IMR-90 (cell line): ENCODE results near the gene ANKRD13B. TPM values are rescaled to one million over a fixed set of nuclear protein-coding genes. Genes with fewer than 3 reads are reported as not detected.

ENCODE experiments used
- ATAC-seq: fragments of 200-7000 bp; cut with Tn5 transposase; 2 replicates; pipeline ENCODE4 v1.9.1; 2020; ENCODE audit warnings: low read depth, mild to moderate bottlenecking, moderate library complexity
- BruUV-seq: library from RNA; stranded (reverse); fragments of 400-500 nt; replicated peaks from 2 replicates; lab custom pipeline; 2021; lab: Mats Ljungman, UMichigan
- CTCF ChIA-PET: fragments of 300-600 bp; formaldehyde crosslinking; extraction: SDS; loops from one replicate; lab custom pipeline; 2021; ENCODE audit warnings: antibody characterized with exemption; lab: Yijun Ruan, JAX
- POLR2A ChIA-PET: fragments of 300-600 bp; sonication (Branson Sonifier 250); formaldehyde crosslinking; loops from one replicate; lab custom pipeline; 2022; ENCODE audit warnings: antibody characterized with exemption; ENCODE audit not compliant: unreplicated experiment; lab: Charles Lee
- DNase-seq: peaks from one replicate; pipeline ENCODE4 v3.0.0; 2013
- H2AFZ ChIP-seq: replicated peaks from 2 replicates; pipeline ENCODE3; 2013; ENCODE audit warnings: low read length, mild to moderate bottlenecking; ENCODE audit not compliant: poor library complexity
- H2AK5ac ChIP-seq: 2 replicates; pipeline ENCODE4 v1.6.1; 2013; ENCODE audit warnings: low read depth, low read length, inconsistent platforms
- H2AK9ac ChIP-seq: replicated peaks from 2 replicates; pipeline ENCODE3; 2013; ENCODE audit warnings: mild to moderate bottlenecking, low read depth, low read length, moderate library complexity; ENCODE audit not compliant: poor library complexity
- H2BK120ac ChIP-seq: 2 replicates; pipeline ENCODE4 v1.6.1; 2013; ENCODE audit warnings: low read depth, low read length, inconsistent platforms
- H2BK15ac ChIP-seq: 3 replicates; pipeline ENCODE4 v1.6.1; 2013; ENCODE audit warnings: low read depth, low read length, inconsistent platforms
- H2BK20ac ChIP-seq: 2 replicates; pipeline ENCODE4 v1.6.1; 2013; ENCODE audit warnings: low read depth, mild to moderate bottlenecking, inconsistent platforms, low read length, moderate library complexity
- H2BK5ac ChIP-seq: 2 replicates; pipeline ENCODE4 v1.6.1; 2013; ENCODE audit warnings: mild to moderate bottlenecking, low read depth, low read length, inconsistent platforms; ENCODE audit not compliant: poor library complexity, severe bottlenecking
- H3K14ac ChIP-seq: replicated peaks from 2 replicates; pipeline ENCODE4 v1.6.1; 2013; ENCODE audit warnings: low read depth, low read length, inconsistent platforms
- H3K18ac ChIP-seq: 2 replicates; pipeline ENCODE4 v1.6.1; 2013; ENCODE audit warnings: low read depth, low read length, control low read depth
- H3K23ac ChIP-seq: 2 replicates; pipeline ENCODE4 v1.6.1; 2013; ENCODE audit warnings: low read depth, low read length, inconsistent platforms
- H3K27ac ChIP-seq: 2 replicates; pipeline ENCODE4 v1.5.1; 2013; ENCODE audit warnings: mild to moderate bottlenecking, control low read depth, low read length; ENCODE audit not compliant: insufficient read depth
- H3K27me3 ChIP-seq: 2 replicates; pipeline ENCODE4 v1.6.1; 2013; ENCODE audit warnings: low read length; ENCODE audit not compliant: control insufficient read depth, insufficient read depth
- H3K36me3 ChIP-seq: 2 replicates; pipeline ENCODE4 v1.6.1; 2013; ENCODE audit warnings: low read length, mixed read lengths; ENCODE audit not compliant: control insufficient read depth, insufficient read depth
- H3K4ac ChIP-seq: 2 replicates; pipeline ENCODE4 v1.6.1; 2013; ENCODE audit warnings: low read depth, low read length, inconsistent platforms
- H3K4me1 ChIP-seq: 2 replicates; pipeline ENCODE4 v1.6.1; 2013; ENCODE audit warnings: low read length, mixed read lengths; ENCODE audit not compliant: control insufficient read depth, insufficient read depth
- H3K4me2 ChIP-seq: 2 replicates; pipeline ENCODE4 v1.6.1; 2013; ENCODE audit warnings: low read depth, mild to moderate bottlenecking, control low read depth, low read length, moderate library complexity
- H3K4me3 ChIP-seq: 2 replicates; pipeline ENCODE4 v1.5.1; 2013; ENCODE audit warnings: low read depth, mild to moderate bottlenecking, control low read depth, low read length, moderate library complexity; ENCODE audit not compliant: insufficient read depth
- H3K56ac ChIP-seq: 2 replicates; pipeline ENCODE4 v1.6.1; 2013; ENCODE audit warnings: low read length, inconsistent platforms; ENCODE audit not compliant: insufficient read depth; ENCODE audit errors: extremely low read depth
- H3K79me1 ChIP-seq, 2 experiments: 2 replicates each; pipeline ENCODE4 v1.6.1; 2013; ENCODE audit warnings: low read length in 2 of 2, inconsistent platforms in 1 of 2, low read depth in 1 of 2
- H3K9ac ChIP-seq: 2 replicates; pipeline ENCODE4 v1.6.1; 2013; ENCODE audit warnings: low read depth, low read length, control low read depth
- H3K9me1 ChIP-seq: 2 replicates; pipeline ENCODE4 v1.6.1; 2013; ENCODE audit warnings: low read length, inconsistent platforms; ENCODE audit not compliant: insufficient read depth
- H3K9me3 ChIP-seq: 2 replicates; pipeline ENCODE4 v1.6.1; 2013; ENCODE audit warnings: low read length; ENCODE audit not compliant: control insufficient read depth, insufficient read depth
- H4K20me1 ChIP-seq: 2 replicates; pipeline ENCODE4 v1.6.1; 2013; ENCODE audit warnings: low read length, inconsistent platforms; ENCODE audit not compliant: insufficient read depth
- H4K5ac ChIP-seq: 2 replicates; pipeline ENCODE4 v1.6.1; 2013; ENCODE audit warnings: mild to moderate bottlenecking, low read depth, low read length, control low read depth
- H4K8ac ChIP-seq, 2 experiments: 2 replicates each; pipeline ENCODE4 v1.6.1; 2013; ENCODE audit warnings: low read depth in 2 of 2, low read length in 2 of 2, control low read depth in 1 of 2, inconsistent platforms in 1 of 2
- H4K91ac ChIP-seq: 2 replicates; pipeline ENCODE4 v1.6.1; 2013; ENCODE audit warnings: low read depth, low read length, inconsistent platforms; ENCODE audit not compliant: insufficient read depth
- CHD1 ChIP-seq: IDR thresholded peaks from 2 replicates; pipeline ENCODE4 v1.6.1; 2012; ENCODE audit warnings: low read depth, low read length, improper control_type of control experiment
- ELK1 ChIP-seq: fragments of 150-350 bp; IDR thresholded peaks from 2 replicates; pipeline ENCODE4 v1.6.1; 2016; ENCODE audit warnings: low read depth, mild to moderate bottlenecking, low read length, moderate library complexity, borderline replicate concordance
- FOS ChIP-seq: fragments of 150-350 bp; IDR thresholded peaks from 2 replicates; pipeline ENCODE4 v1.6.1; 2016; ENCODE audit warnings: low read depth, low read length
- MAFK ChIP-seq: IDR thresholded peaks from 2 replicates; pipeline ENCODE4 v1.6.1; 2012; ENCODE audit warnings: low read depth, low read length, improper control_type of control experiment
- MAZ ChIP-seq: IDR thresholded peaks from 2 replicates; pipeline ENCODE4 v1.6.1; 2012; ENCODE audit warnings: low read depth, mild to moderate bottlenecking, low read length, improper control_type of control experiment, moderate library complexity, borderline replicate concordance
- MXI1 ChIP-seq: IDR thresholded peaks from 2 replicates; pipeline ENCODE4 v1.6.1; 2012; ENCODE audit warnings: low read depth, mild to moderate bottlenecking, low read length, moderate library complexity, borderline replicate concordance
- RAD21 ChIP-seq: IDR thresholded peaks from 2 replicates; pipeline ENCODE4 v1.6.1; 2012; ENCODE audit warnings: low read length, improper control_type of control experiment
- RCOR1 ChIP-seq: IDR thresholded peaks from 2 replicates; pipeline ENCODE4 v1.6.1; 2012; ENCODE audit warnings: mild to moderate bottlenecking, low read length, improper control_type of control experiment; ENCODE audit not compliant: insufficient replicate concordance
- SMC3 ChIP-seq: fragments of 150-350 bp; IDR thresholded peaks from 2 replicates; pipeline ENCODE4 v1.6.1; 2016; ENCODE audit warnings: low read depth, mild to moderate bottlenecking, antibody characterized with exemption, low read length, moderate library complexity
- WGBS, 2 experiments: methylation state at CpG; one replicate each; pipeline versions ENCODE4 v1.1.5 to v1.1.7; 2013; ENCODE audit warnings: missing lambda C conversion rate in 2 of 2; ENCODE audit not compliant: insufficient read length in 1 of 2; ENCODE audit errors: extremely low coverage in 2 of 2; 5-methylcytosine and 5-hydroxymethylcytosine counted together
- dilution Hi-C: fragments of 300-500 bp; cut with HindIII; formaldehyde crosslinking; loops from one replicate; pipeline ENCODE4 v1.14.3; 2018; ENCODE audit warnings: low sequenced_read_pairs; ENCODE audit not compliant: unreplicated experiment
- in situ Hi-C: fragments of 300-500 bp; cut with MboI; formaldehyde crosslinking; loops from 3 replicates; pipeline ENCODE4 v1.14.3; 2019; ENCODE audit warnings: low sequenced_read_pairs, inconsistent platforms, mixed read lengths
- intact Hi-C: fragments of 100-400 bp; cut with micrococcal nuclease; formaldehyde crosslinking; loops from 2 replicates; pipeline ENCODE4 v1.10.0; 2022
- polyA plus RNA-seq, 3 experiments: library from polyadenylated mRNA; depleted of rRNA; stranded (reverse); fragments of >200 nt; gene quantifications; 2 replicates each; pipeline ENCODE4 v1.2.3, GENCODE V29; 2012; ENCODE audit warnings: low replicate concordance in 1 of 3
- total RNA-seq: library from RNA; depleted of rRNA; stranded (reverse); fragments of >200 nt; gene quantifications from 2 replicates; pipeline ENCODE4 v1.2.3, GENCODE V29; 2012

The ANKRD13B gene
- total and polyA plus RNA-seq, 2 of the 4 experiments (the other 2 are of a cell fraction) = 0.90 to 4.0 TPM

GRCh38 chr17:29571883-29572681 is 20.9 kb upstream of the ANKRD13B start (continued):
- no peak for TF ChIP-seq MAFK

GRCh38 chr17:29572691-29573557 is 20.0 kb upstream of the ANKRD13B start:
- no peak overlapping the region; the same call in 2 of the 3 replicates for H2BK15ac ChIP-seq
- no peak overlapping the region for H3K4me3 ChIP-seq
- peaks cover 51% of the 10 kb centered on the region for H3K36me3 ChIP-seq
- no peak overlapping the region for H3K23ac ChIP-seq
- H3K4ac ChIP-seq = peak overlapping the region; percentile 60
- no peaks in the 10 kb centered on the region; the same call in 1 of the 2 replicates for H3K9me1 ChIP-seq
- H4K8ac ChIP-seq = peak overlapping the region; percentile 57 to 83; a peak in 3 of 4 replicates
- H3K14ac ChIP-seq = no peak overlapping the region
- BruUV-seq = no TSS peak
- DNase-seq = peak; percentile 56
- peak overlapping the region; percentile 18 for H2BK5ac ChIP-seq
- 0 out of 2 replicates have a peak overlapping the region, but pooled peaks have one; percentile 35 for H4K5ac ChIP-seq
- H3K27me3 ChIP-seq = no peaks in the 10 kb centered on the region
- no peak overlapping the region for H3K9ac ChIP-seq
- H4K20me1 ChIP-seq = no peaks in the 10 kb centered on the region
- peaks cover 3 to 36% of the 10 kb centered on the region in 2 experiments for H3K79me1 ChIP-seq
- ATAC-seq = peak; percentile 28
- in situ Hi-C loops (no loop called here), intact Hi-C loops (loop anchor here (1.0 kb wide), 1 partner anchor 203 kb away; no protein-coding TSS in a partner anchor), dilution Hi-C loops (no loop called here)
- peaks cover 11% of the 10 kb centered on the region for H3K4me1 ChIP-seq
- no peaks in the 10 kb centered on the region for H3K9me3 ChIP-seq
- no peak overlapping the region for H3K56ac ChIP-seq
- H2AK5ac ChIP-seq = peak overlapping the region; percentile 93
- peak overlapping the region; percentile 33; the same call in 1 of the 2 replicates for H4K91ac ChIP-seq
- H3K27ac ChIP-seq = no peak overlapping the region; the same call in 1 of the 2 replicates
- peak overlapping the region; percentile 93 for H2AK9ac ChIP-seq
- no peak overlapping the region for H2BK20ac ChIP-seq
- H2BK120ac ChIP-seq = no peak overlapping the region
- H3K18ac ChIP-seq = no peak overlapping the region; the same call in 1 of the 2 replicates
- 8% methylated on average over 21 of the region's 62 CpGs; no CpG with 5 or more reads in 1 of the 2 experiments for WGBS, 2 experiments
- H2AFZ ChIP-seq = peak overlapping the region; percentile 87
- 0 out of 2 replicates have a peak overlapping the region, but pooled peaks have one; percentile 4 for H3K4me2 ChIP-seq
- POLR2A ChIA-PET = interaction anchor here (0.6 kb wide), 1 partner anchor 18 kb away, joined by 3 read pairs; no protein-coding TSS in a partner anchor
- CTCF ChIA-PET = interaction anchor here (1.3 to 2.4 kb wide), 3 partner anchors 16 to 203 kb away, joined by 3 to 13 read pairs (median 7); no protein-coding TSS in a partner anchor
- TF ChIP-seq MAFK (no peak), RCOR1 (no peak), FOS (no peak), CHD1 (no peak), RAD21 (peak; percentile 53), ELK1 (no peak), MAZ (peak; percentile 55; the same call in 1 of the 2 replicates), MXI1 (peak; percentile 89; the same call in 1 of the 2 replicates), SMC3 (peak; percentile 58)
